Activated CD4-positive, alpha-beta T cell treated with anti-CD3 and anti-CD28 coated beads for 36 hours (primary cell): ENCODE measurements around the gene JUNB. TPM values are rescaled to one million over a fixed set of nuclear protein-coding genes. Genes with fewer than 3 reads are reported as not detected.

Experiments
- ATAC-seq: fragments of 200-7000 bp; cut with Tn5 transposase; one replicate; pipeline ENCODE4 v1.10.0; 2021; ENCODE audit warnings: mild to moderate bottlenecking, moderate library complexity
- CTCF ChIA-PET: fragments of 350-600 bp; sonication (Branson Sonifier 250); formaldehyde crosslinking; loops from one replicate; lab custom pipeline; 2021; ENCODE audit warnings: antibody characterized with exemption; lab: Charles Lee
- POLR2A ChIA-PET: fragments of 350-600 bp; sonication (Branson Sonifier 250); formaldehyde crosslinking; loops from one replicate; lab custom pipeline; 2021; ENCODE audit warnings: antibody characterized with exemption, inconsistent platforms; lab: Charles Lee
- DNase-seq: peaks from one replicate; pipeline ENCODE4 v3.0.0-alpha.2; 2020
- H3K27ac Mint-ChIP-seq: one replicate; pipeline ENCODE4 v1.8.0; 2021; ENCODE audit warnings: mixed read lengths
- H3K27me3 Mint-ChIP-seq: one replicate; pipeline ENCODE4 v1.8.0; 2021; ENCODE audit warnings: mixed read lengths
- H3K36me3 Mint-ChIP-seq: one replicate; pipeline ENCODE4 v1.8.0; 2021; ENCODE audit warnings: low read depth, mixed read lengths
- H3K4me1 Mint-ChIP-seq: one replicate; pipeline ENCODE4 v1.8.0; 2021; ENCODE audit warnings: mixed read lengths
- H3K4me3 Mint-ChIP-seq: one replicate; pipeline ENCODE4 v1.8.0; 2021; ENCODE audit warnings: mild to moderate bottlenecking, moderate library complexity, mixed read lengths
- H3K9me3 Mint-ChIP-seq: one replicate; pipeline ENCODE4 v1.8.0; 2021; ENCODE audit warnings: low read depth, mixed read lengths
- intact Hi-C, 2 experiments: fragments of 100-400 bp; cut with DNase I in 1 of 2; cut with micrococcal nuclease in 1 of 2; formaldehyde crosslinking; loops; one replicate each; pipeline versions ENCODE4 v1.14.2 to v1.15.1; 2022 to 2024; cut with DNase I, micrococcal nuclease
- microRNA-seq: library from miRNA; unstranded; fragments of <30 nt; microRNA quantifications from one replicate; pipeline ENCODE4 v1.2.0, GENCODE V29; 2021; ENCODE audit warnings: borderline replicate concordance
- total RNA-seq, 2 experiments: library from RNA; stranded (reverse); gene quantifications; one replicate each; pipeline ENCODE4 v1.2.3, GENCODE V29; 2021

The JUNB gene
- total RNA-seq, 2 experiments from 2014 or later = 375 to 412 TPM

GRCh38 chr19:12840091-12841079 lies 49.1 kb downstream of the JUNB start:
- no peak overlapping the region for H3K27ac Mint-ChIP-seq
- ChIA-PET POLR2A (no interaction called here), CTCF (no interaction called here)
- peaks cover 67% of the 10 kb centered on the region for H3K27me3 Mint-ChIP-seq
- intact Hi-C loops = loop anchor here in 1 of 2 experiments (10.0 kb wide), 1 partner anchor 276 kb away; no protein-coding TSS in a partner anchor
- peak; percentile 53 for ATAC-seq
- peak overlapping the region; percentile 17 for H3K4me3 Mint-ChIP-seq
- H3K36me3 Mint-ChIP-seq = no peaks in the 10 kb centered on the region
- peak; percentile 84 for DNase-seq
- H3K4me1 Mint-ChIP-seq = peaks cover 28% of the 10 kb centered on the region
- no peaks in the 10 kb centered on the region for H3K9me3 Mint-ChIP-seq

GRCh38 chr19:12841094-12841493 lies 49.8 kb downstream of the JUNB start:
- CTCF ChIA-PET = no interaction called here
- Mint-ChIP-seq H3K36me3 (no peaks in the 10 kb centered on the region), H3K27ac (no peak overlapping the region), H3K27me3 (peaks cover 63% of the 10 kb centered on the region), H3K4me1 (peaks cover 28% of the 10 kb centered on the region), H3K4me3 (peak overlapping the region; percentile 17), H3K9me3 (no peaks in the 10 kb centered on the region)
- peak; percentile 47 for DNase-seq
- ATAC-seq = no peak
- intact Hi-C loops = loop anchor here in 1 of 2 experiments (10.0 kb wide), 1 partner anchor 276 kb away; no protein-coding TSS in a partner anchor
- POLR2A ChIA-PET = no interaction called here

- ChIA-PET CTCF (no interaction called here), POLR2A (no interaction called here)
- H3K27me3 Mint-ChIP-seq = peaks cover 56% of the 10 kb centered on the region
- H3K4me1 Mint-ChIP-seq = peaks cover 27% of the 10 kb centered on the region
- ATAC-seq (no peak), DNase-seq (no peak)
- no peak overlapping the region for H3K27ac Mint-ChIP-seq
- intact Hi-C loops = loop anchor here in 1 of 2 experiments (10.0 kb wide), 1 partner anchor 278 kb away; no protein-coding TSS in a partner anchor
- H3K9me3 Mint-ChIP-seq = no peaks in the 10 kb centered on the region
- no peaks in the 10 kb centered on the region for H3K36me3 Mint-ChIP-seq
- no peak overlapping the region for H3K4me3 Mint-ChIP-seq
Measured at GRCh38 chr19:12842511-12842910, 51.2 kb downstream of the JUNB start.

Small RNA genes within 50 kb of the gene (microRNA-seq; reads per million reads assigned to microRNA genes)
- not detected for gene MIR5684

Other genes with a start within 250 kb of the JUNB start
- gene ZNF564, start 240.0 kb upstream of the JUNB start, total RNA-seq = 1 to 10 TPM; 5.2 to 5.6 TPM
- gene ZNF490, start 180.7 kb upstream of the JUNB start, total RNA-seq = 1 to 10 TPM; 7.7 to 8.7 TPM
- gene ZNF791, start 180.6 kb upstream of the JUNB start, total RNA-seq = 10 to 100 TPM; 16.1 to 18.1 TPM
- gene MAN2B1, start 124.7 kb upstream of the JUNB start, total RNA-seq = 100 to 1,000 TPM; 118 to 154 TPM
- gene WDR83, start 124.7 kb upstream of the JUNB start, total RNA-seq = 10 to 100 TPM; 13.5 to 19.5 TPM
- gene DHPS, start 109.6 kb upstream of the JUNB start, total RNA-seq = 100 to 1,000 TPM; 101 to 112 TPM
- gene GNG14, start 103.5 kb upstream of the JUNB start, total RNA-seq = not detected
- 1 to 10 TPM; 8.3 to 8.8 TPM for gene FBXW9, start 94.9 kb upstream of the JUNB start, total RNA-seq
- 100 to 1,000 TPM in 1 of 2 experiments, 10 to 100 TPM in 1; 84.8 to 101 TPM for gene TNPO2, start 67.6 kb upstream of the JUNB start, total RNA-seq
- gene TRIR, start 56.8 kb upstream of the JUNB start, total RNA-seq = 100 to 1,000 TPM; 160 to 215 TPM
- gene GET3, start 54.0 kb upstream of the JUNB start, total RNA-seq = 10 to 100 TPM; 53.7 to 61.9 TPM
- not detected for gene BEST2, start 39.7 kb upstream of the JUNB start, total RNA-seq
- 10 to 100 TPM; 20.4 to 20.9 TPM for gene HOOK2, start 15.9 kb upstream of the JUNB start, total RNA-seq
- gene PRDX2, start 10.3 kb downstream of the JUNB start, total RNA-seq = 100 to 1,000 TPM; 261 to 325 TPM
- gene THSD8, start 10.6 kb downstream of the JUNB start, total RNA-seq = 10 to 100 TPM; 31.0 to 48.2 TPM
- gene RNASEH2A, start 15.1 kb downstream of the JUNB start, total RNA-seq = 10 to 100 TPM; 27.0 to 51.1 TPM
- gene RTBDN, start 43.1 kb downstream of the JUNB start, total RNA-seq = not detected
- gene MAST1, start 47.0 kb downstream of the JUNB start, total RNA-seq = 1 to 10 TPM; 1.8 to 2.7 TPM
- gene DNASE2, start 90.0 kb downstream of the JUNB start, total RNA-seq = 10 to 100 TPM; 22.5 to 24.3 TPM
- under 1 TPM; 0.18 to 0.37 TPM for gene KLF1, start 95.7 kb downstream of the JUNB start, total RNA-seq
- 10 to 100 TPM; 36.2 to 41.1 TPM for gene GCDH, start 99.7 kb downstream of the JUNB start, total RNA-seq
- gene SYCE2, start 127.8 kb downstream of the JUNB start, total RNA-seq = 1 to 10 TPM; 2.7 to 3.5 TPM
- gene FARSA, start 142.2 kb downstream of the JUNB start, total RNA-seq = 100 to 1,000 TPM; 120 to 142 TPM
- gene CALR, start 147.1 kb downstream of the JUNB start, total RNA-seq = 100 to 1,000 TPM; 557 to 569 TPM
- 100 to 1,000 TPM; 189 to 265 TPM for gene RAD23A, start 154.4 kb downstream of the JUNB start, total RNA-seq
- gene GADD45GIP1, start 165.7 kb downstream of the JUNB start, total RNA-seq = 10 to 100 TPM; 31.1 to 36.3 TPM
- under 1 TPM; 0.21 to 0.25 TPM for gene DAND5, start 178.1 kb downstream of the JUNB start, total RNA-seq
- gene NFIX, start 204.0 kb downstream of the JUNB start, total RNA-seq = 1 to 10 TPM; 4.3 to 4.8 TPM